HepG2 (cell line): ENCODE data around the gene CCDC88B. TPM values are rescaled to one million over a fixed set of nuclear protein-coding genes. Genes with fewer than 3 reads are reported as not detected.
A peak's percentile ranks its signal among the peaks of the same experiment; 100 is the strongest.

ENCODE experiments used
- DPF2 ChIP-seq: sonication (generic); formaldehyde crosslinking; IDR thresholded peaks from 2 replicates; pipeline ENCODE4 v1.4.0; 2020; ENCODE audit warnings: mild to moderate bottlenecking, low read depth, missing genetic modification reagents, borderline replicate concordance
- GATAD2A ChIP-seq: IDR thresholded peaks from 2 replicates; pipeline ENCODE4 v1.6.1; 2016
- GLMP ChIP-seq: sonication (generic); formaldehyde crosslinking; IDR thresholded peaks from 2 replicates; pipeline ENCODE4 v1.9.0; 2021; ENCODE audit warnings: missing genetic modification reagents, mild to moderate bottlenecking, borderline replicate concordance
- HES4 ChIP-seq: sonication (generic); formaldehyde crosslinking; IDR thresholded peaks from 2 replicates; pipeline ENCODE4 v1.9.0; 2021; ENCODE audit warnings: mild to moderate bottlenecking, missing genetic modification reagents, borderline replicate concordance
- KLF9 ChIP-seq: IDR thresholded peaks from 2 replicates; pipeline ENCODE4 v1.6.1; 2016; ENCODE audit warnings: low read depth
- RXRA ChIP-seq: sonication (generic); formaldehyde crosslinking; IDR thresholded peaks from 2 replicates; pipeline ENCODE4 v1.5.1; 2020; ENCODE audit warnings: missing genetic modification reagents
- ZC3H13 ChIP-seq: sonication (generic); formaldehyde crosslinking; IDR thresholded peaks from 2 replicates; pipeline ENCODE4 v1.8.1; 2023; ENCODE audit warnings: mild to moderate bottlenecking, missing genetic modification reagents, moderate library complexity
- ZFP36L1 ChIP-seq: sonication (generic); formaldehyde crosslinking; IDR thresholded peaks from 2 replicates; pipeline ENCODE4 v1.8.0; 2022; ENCODE audit warnings: mild to moderate bottlenecking, missing genetic modification reagents, moderate library complexity
- ZNF124 ChIP-seq: sonication (generic); formaldehyde crosslinking; IDR thresholded peaks from 2 replicates; pipeline ENCODE4 v1.4.0; 2020; ENCODE audit warnings: missing genetic modification reagents
- ZNF264 ChIP-seq: sonication (generic); formaldehyde crosslinking; IDR thresholded peaks from 2 replicates; pipeline ENCODE4 v1.4.0; 2020; ENCODE audit warnings: missing genetic modification reagents
- ZNF441 ChIP-seq: sonication (generic); formaldehyde crosslinking; IDR thresholded peaks from 2 replicates; pipeline ENCODE4 v1.7.0; 2021; ENCODE audit warnings: missing genetic modification reagents, borderline replicate concordance
- ZNF777 ChIP-seq: sonication (generic); formaldehyde crosslinking; IDR thresholded peaks from 2 replicates; pipeline ENCODE4 v1.4.0; 2020; ENCODE audit warnings: missing genetic modification reagents
- polyA plus RNA-seq, 8 experiments: library from polyadenylated mRNA; depleted of rRNA in 3 of 8; stranded (reverse) in 7 of 8; unstranded in 1 of 8; fragments of >200 nt; fragmentation: Illumina TruSeq in 4 of 8; extraction: Trizol in 4 of 8; gene quantifications; 2 replicates each; pipeline versions ENCODE4 v1.2.1 to v1.2.3, GENCODE V29; 2011 to 2016; ENCODE audit warnings: low read depth in 4 of 8, missing spikeins in 1 of 8, mixed read lengths in 1 of 8; ENCODE audit not compliant: insufficient read depth in 1 of 8
- total RNA-seq, 5 experiments: library from RNA; depleted of rRNA; stranded (reverse); fragments of >200 nt; fragmentation: Illumina TruSeq; extraction: Trizol; gene quantifications; 2 replicates each; pipeline ENCODE4 v1.2.3, GENCODE V29; 2016; ENCODE audit warnings: low read depth in 1 of 5
- TF ChIP-seq, protein P1 (sequence below): sonication (generic); formaldehyde crosslinking; IDR thresholded peaks from 2 replicates; pipeline ENCODE4 v1.5.1; 2020; ENCODE audit warnings: mild to moderate bottlenecking, missing genetic modification reagents, moderate library complexity
- TF ChIP-seq, protein P2 (sequence below): sonication (generic); formaldehyde crosslinking; IDR thresholded peaks from 2 replicates; pipeline ENCODE4 v1.4.0; 2020; ENCODE audit warnings: mild to moderate bottlenecking, missing genetic modification reagents
- TF ChIP-seq, protein P3 (sequence below): sonication (generic); formaldehyde crosslinking; IDR thresholded peaks from 2 replicates; pipeline ENCODE4 v1.5.0; 2020; ENCODE audit warnings: missing genetic modification reagents, mild to moderate bottlenecking, borderline replicate concordance

CCDC88B gene
- total and polyA plus RNA-seq, 2 of the 13 experiments (the other 11 are each of a cell fraction or from before 2014, with no cell fraction given) = 3.6 to 4.8 TPM

GRCh38 chr11:64304316-64305072 lies 35.5 kb upstream of the CCDC88B start (continued):
- TF ChIP-seq, protein P1, sequence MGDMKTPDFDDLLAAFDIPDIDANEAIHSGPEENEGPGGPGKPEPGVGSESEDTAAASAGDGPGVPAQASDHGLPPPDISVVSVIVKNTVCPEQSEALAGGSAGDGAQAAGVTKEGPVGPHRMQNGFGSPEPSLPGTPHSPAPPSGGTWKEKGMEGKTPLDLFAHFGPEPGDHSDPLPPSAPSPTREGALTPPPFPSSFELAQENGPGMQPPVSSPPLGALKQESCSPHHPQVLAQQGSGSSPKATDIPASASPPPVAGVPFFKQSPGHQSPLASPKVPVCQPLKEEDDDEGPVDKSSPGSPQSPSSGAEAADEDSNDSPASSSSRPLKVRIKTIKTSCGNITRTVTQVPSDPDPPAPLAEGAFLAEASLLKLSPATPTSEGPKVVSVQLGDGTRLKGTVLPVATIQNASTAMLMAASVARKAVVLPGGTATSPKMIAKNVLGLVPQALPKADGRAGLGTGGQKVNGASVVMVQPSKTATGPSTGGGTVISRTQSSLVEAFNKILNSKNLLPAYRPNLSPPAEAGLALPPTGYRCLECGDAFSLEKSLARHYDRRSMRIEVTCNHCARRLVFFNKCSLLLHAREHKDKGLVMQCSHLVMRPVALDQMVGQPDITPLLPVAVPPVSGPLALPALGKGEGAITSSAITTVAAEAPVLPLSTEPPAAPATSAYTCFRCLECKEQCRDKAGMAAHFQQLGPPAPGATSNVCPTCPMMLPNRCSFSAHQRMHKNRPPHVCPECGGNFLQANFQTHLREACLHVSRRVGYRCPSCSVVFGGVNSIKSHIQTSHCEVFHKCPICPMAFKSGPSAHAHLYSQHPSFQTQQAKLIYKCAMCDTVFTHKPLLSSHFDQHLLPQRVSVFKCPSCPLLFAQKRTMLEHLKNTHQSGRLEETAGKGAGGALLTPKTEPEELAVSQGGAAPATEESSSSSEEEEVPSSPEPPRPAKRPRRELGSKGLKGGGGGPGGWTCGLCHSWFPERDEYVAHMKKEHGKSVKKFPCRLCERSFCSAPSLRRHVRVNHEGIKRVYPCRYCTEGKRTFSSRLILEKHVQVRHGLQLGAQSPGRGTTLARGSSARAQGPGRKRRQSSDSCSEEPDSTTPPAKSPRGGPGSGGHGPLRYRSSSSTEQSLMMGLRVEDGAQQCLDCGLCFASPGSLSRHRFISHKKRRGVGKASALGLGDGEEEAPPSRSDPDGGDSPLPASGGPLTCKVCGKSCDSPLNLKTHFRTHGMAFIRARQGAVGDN (CRISPR knock-in tag) = peak; percentile 84
- TF ChIP-seq ZNF124 (CRISPR knock-in tag) = peak; percentile 52; the same call in 1 of the 2 replicates
- peak; percentile 38; the same call in 1 of the 2 replicates for TF ChIP-seq GATAD2A (CRISPR knock-in tag)
- peak; percentile 55; the same call in 1 of the 2 replicates for TF ChIP-seq RXRA (CRISPR knock-in tag)
- TF ChIP-seq, protein P2, sequence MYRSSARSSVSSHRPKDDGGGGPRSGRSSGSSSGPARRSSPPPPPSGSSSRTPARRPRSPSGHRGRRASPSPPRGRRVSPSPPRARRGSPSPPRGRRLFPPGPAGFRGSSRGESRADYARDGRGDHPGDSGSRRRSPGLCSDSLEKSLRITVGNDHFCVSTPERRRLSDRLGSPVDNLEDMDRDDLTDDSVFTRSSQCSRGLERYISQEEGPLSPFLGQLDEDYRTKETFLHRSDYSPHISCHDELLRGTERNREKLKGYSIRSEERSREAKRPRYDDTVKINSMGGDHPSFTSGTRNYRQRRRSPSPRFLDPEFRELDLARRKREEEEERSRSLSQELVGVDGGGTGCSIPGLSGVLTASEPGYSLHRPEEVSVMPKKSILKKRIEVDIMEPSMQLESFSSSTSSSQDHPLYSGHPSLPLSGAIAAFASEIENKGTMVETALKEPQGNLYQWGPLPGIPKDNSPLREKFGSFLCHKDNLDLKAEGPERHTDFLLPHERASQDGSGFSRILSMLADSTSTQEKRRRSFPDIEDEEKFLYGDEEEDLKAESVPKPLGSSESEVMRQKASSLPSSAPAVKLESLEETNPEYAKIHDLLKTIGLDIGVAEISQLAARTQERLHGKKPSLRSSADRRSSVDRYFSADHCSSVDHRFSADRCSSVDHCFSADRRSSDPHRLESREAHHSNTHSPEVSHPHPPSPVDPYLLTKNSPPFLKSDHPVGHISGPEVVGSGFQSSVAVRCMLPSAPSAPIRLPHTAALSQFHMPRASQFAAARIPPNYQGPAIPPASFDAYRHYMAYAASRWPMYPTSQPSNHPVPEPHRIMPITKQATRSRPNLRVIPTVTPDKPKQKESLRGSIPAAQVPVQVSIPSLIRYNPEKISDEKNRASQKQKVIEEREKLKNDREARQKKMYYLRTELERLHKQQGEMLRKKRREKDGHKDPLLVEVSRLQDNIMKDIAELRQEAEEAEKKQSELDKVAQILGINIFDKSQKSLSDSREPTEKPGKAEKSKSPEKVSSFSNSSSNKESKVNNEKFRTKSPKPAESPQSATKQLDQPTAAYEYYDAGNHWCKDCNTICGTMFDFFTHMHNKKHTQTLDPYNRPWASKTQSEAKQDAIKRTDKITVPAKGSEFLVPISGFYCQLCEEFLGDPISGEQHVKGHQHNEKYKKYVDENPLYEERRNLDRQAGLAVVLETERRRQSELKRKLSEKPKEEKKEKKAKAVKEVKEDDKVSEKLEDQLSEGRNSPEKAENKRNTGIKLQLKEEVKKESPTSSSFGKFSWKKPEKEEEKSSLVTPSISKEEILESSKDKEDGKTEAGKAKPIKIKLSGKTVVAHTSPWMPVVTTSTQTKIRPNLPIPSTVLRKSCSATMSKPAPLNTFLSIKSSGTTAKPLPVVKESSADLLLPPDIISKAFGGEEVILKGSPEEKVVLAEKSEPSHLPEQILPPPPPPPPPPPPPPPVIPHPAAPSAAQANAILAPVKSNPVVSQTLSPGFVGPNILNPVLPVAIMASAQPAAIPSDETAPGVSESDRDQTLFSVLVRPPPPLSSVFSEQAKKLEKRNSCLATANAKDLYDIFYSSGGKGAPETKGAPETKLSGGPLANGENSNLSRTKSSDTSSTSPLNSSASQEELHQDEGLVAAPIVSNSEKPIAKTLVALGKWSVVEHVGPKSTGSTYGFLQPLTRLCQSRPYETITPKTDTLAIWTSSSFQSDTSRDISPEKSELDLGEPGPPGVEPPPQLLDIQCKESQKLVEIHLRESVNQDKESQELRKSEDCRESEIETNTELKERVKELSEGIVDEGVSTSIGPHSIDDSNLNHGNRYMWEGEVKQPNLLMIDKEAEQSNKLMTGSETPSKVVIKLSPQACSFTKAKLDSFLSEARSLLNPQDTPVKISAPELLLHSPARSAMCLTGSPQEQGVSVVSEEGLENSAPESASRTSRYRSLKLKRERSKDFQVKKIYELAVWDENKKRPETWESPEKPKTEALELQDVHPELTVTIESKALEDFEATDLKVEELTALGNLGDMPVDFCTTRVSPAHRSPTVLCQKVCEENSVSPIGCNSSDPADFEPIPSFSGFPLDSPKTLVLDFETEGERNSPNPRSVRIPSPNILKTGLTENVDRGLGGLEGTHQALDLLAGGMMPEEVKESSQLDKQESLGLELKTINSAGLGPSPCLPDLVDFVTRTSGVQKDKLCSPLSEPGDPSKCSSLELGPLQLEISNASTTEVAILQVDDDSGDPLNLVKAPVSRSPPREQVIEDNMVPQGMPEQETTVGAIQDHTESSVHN (CRISPR knock-in tag) = no peak
- TF ChIP-seq, protein P3, sequence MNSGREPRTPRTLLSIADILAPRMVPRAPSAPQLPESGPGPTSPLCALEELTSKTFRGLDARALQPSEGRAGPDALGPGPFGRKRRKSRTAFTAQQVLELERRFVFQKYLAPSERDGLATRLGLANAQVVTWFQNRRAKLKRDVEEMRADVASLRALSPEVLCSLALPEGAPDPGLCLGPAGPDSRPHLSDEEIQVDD (CRISPR knock-in tag) = no peak
- peak; percentile 72 for TF ChIP-seq ZNF777 (CRISPR knock-in tag)
- TF ChIP-seq GLMP (CRISPR knock-in tag) = no peak
- TF ChIP-seq HES4 (CRISPR knock-in tag) = no peak
- TF ChIP-seq ZNF264 = peak; percentile 74
- no peak for TF ChIP-seq ZNF441 (CRISPR knock-in tag)
- peak; percentile 59; the same call in 1 of the 2 replicates for TF ChIP-seq ZC3H13 (CRISPR knock-in tag)
- TF ChIP-seq DPF2 = no peak
- TF ChIP-seq ZFP36L1 (CRISPR knock-in tag) = no peak
- no peak for TF ChIP-seq KLF9 (CRISPR knock-in tag)
